ENCODE data around the gene GPC6.

Gene GPC6

GRCh38 chr13:94249512-94249911 lies 1022.9 kb downstream of the GPC6 start:
- Histone ChIP-seq H4K20me1 (ENCODE audit: insufficient read depth, low read length) (no peaks in the 10 kb centered on the region), H2AFZ (ENCODE audit: low read depth, low read length) (no peak overlapping the region), H3K27me3 (ENCODE audit: low read depth, low read length) (no peaks in the 10 kb centered on the region), H3K36me3 (replicated peaks; ENCODE audit: low read depth, low read length) (no peaks in the 10 kb centered on the region), H3K9me3 (ENCODE audit: insufficient read depth, low read length) (no peaks in the 10 kb centered on the region), H3K79me2 (ENCODE audit: low read length) (no peaks in the 10 kb centered on the region), H3K4me3 (ENCODE audit: low read length) (no peak overlapping the region), H3K9ac (ENCODE audit: low read length) (no peak overlapping the region), H3K27ac (ENCODE audit: low read length) (no peak overlapping the region), H3K4me2 (ENCODE audit: low read length) (no peak overlapping the region), H3K4me1 (ENCODE audit: low read length) (no peaks in the 10 kb centered on the region)
- TF ChIP-seq EZH2phosphoT487 (IDR thresholded peaks at IDR 0.05; ENCODE audit: low read depth): no peak
- TF ChIP-seq, protein P1, sequence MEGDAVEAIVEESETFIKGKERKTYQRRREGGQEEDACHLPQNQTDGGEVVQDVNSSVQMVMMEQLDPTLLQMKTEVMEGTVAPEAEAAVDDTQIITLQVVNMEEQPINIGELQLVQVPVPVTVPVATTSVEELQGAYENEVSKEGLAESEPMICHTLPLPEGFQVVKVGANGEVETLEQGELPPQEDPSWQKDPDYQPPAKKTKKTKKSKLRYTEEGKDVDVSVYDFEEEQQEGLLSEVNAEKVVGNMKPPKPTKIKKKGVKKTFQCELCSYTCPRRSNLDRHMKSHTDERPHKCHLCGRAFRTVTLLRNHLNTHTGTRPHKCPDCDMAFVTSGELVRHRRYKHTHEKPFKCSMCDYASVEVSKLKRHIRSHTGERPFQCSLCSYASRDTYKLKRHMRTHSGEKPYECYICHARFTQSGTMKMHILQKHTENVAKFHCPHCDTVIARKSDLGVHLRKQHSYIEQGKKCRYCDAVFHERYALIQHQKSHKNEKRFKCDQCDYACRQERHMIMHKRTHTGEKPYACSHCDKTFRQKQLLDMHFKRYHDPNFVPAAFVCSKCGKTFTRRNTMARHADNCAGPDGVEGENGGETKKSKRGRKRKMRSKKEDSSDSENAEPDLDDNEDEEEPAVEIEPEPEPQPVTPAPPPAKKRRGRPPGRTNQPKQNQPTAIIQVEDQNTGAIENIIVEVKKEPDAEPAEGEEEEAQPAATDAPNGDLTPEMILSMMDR (IDR thresholded peaks at IDR 0.05; ENCODE audit: low read depth, low read length): no peak

GRCh38 chr13:94251831-94252608 lies 1025.4 kb downstream of the GPC6 start:
- Histone ChIP-seq H3K4me1 (ENCODE audit: low read length) (no peaks in the 10 kb centered on the region), H3K27ac (ENCODE audit: low read length) (no peak overlapping the region), H3K79me2 (ENCODE audit: low read length) (no peaks in the 10 kb centered on the region), H3K36me3 (replicated peaks; ENCODE audit: low read depth, low read length) (no peaks in the 10 kb centered on the region), H3K4me3 (ENCODE audit: low read length) (no peak overlapping the region), H3K9me3 (ENCODE audit: insufficient read depth, low read length) (no peaks in the 10 kb centered on the region), H3K9ac (ENCODE audit: low read length) (no peak overlapping the region), H3K27me3 (ENCODE audit: low read depth, low read length) (no peaks in the 10 kb centered on the region), H2AFZ (ENCODE audit: low read depth, low read length) (no peak overlapping the region), H3K4me2 (ENCODE audit: low read length) (no peak overlapping the region), H4K20me1 (ENCODE audit: insufficient read depth, low read length) (no peaks in the 10 kb centered on the region)
- TF ChIP-seq, protein P1 (IDR thresholded peaks at IDR 0.05; ENCODE audit: low read depth, low read length): no peak
- no peak for TF ChIP-seq EZH2phosphoT487 (IDR thresholded peaks at IDR 0.05; ENCODE audit: low read depth)

DNA sequence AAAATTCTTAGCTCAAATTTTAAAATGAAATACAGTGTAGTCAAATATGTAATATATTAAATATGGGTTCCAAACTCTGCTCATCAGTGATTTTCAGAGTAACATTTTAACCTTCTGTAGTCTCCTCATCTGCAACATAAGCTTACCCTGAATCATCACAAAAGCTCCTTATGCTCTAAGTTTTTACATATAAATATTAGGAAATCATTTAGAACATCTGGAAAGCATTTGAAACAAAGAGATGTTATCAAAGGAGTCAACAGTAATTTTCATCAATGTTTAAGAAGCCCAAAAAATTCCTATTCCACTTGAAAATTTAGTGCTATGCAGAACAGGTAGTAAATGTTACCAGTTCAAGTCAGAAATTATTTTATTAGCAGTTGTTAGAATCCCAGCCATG lies 1028.1 kb downstream of the GPC6 start:
- no peak for TF ChIP-seq EZH2phosphoT487 (IDR thresholded peaks at IDR 0.05; ENCODE audit: low read depth)
- TF ChIP-seq, protein P1 (IDR thresholded peaks at IDR 0.05; ENCODE audit: low read depth, low read length): no peak
- Histone ChIP-seq H3K9me3 (ENCODE audit: insufficient read depth, low read length) (no peaks in the 10 kb centered on the region), H3K79me2 (ENCODE audit: low read length) (no peaks in the 10 kb centered on the region), H3K4me1 (ENCODE audit: low read length) (no peaks in the 10 kb centered on the region), H3K27ac (ENCODE audit: low read length) (no peak overlapping the region), H3K9ac (ENCODE audit: low read length) (no peak overlapping the region), H3K36me3 (replicated peaks; ENCODE audit: low read depth, low read length) (no peaks in the 10 kb centered on the region), H2AFZ (ENCODE audit: low read depth, low read length) (no peak overlapping the region), H3K4me3 (ENCODE audit: low read length) (no peak overlapping the region), H3K27me3 (ENCODE audit: low read depth, low read length) (no peaks in the 10 kb centered on the region), H3K4me2 (ENCODE audit: low read length) (no peak overlapping the region), H4K20me1 (ENCODE audit: insufficient read depth, low read length) (no peaks in the 10 kb centered on the region)

DNA sequence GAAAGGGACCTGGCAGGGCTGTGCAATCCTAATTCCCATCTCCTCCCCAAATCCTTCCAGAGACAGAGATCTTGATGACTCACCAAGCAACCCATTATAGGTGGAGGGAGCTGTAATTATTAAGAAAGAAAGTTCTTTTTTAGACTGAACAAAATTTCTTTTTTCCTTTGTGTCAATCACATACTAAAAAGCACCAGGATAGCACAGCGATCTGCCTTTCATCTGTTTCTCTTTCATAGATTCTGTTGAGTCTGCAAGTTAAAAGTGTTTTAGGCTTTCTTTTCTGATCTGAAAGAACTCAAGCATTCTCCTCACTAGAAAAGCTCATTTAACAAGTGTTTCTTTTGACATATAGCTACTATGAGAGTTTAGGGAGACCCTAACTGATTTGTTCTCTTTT lies 1030.1 kb downstream of the GPC6 start:
- Histone ChIP-seq H3K27me3 (ENCODE audit: low read depth, low read length) (no peaks in the 10 kb centered on the region), H3K9ac (ENCODE audit: low read length) (no peak overlapping the region), H3K36me3 (replicated peaks; ENCODE audit: low read depth, low read length) (no peaks in the 10 kb centered on the region), H2AFZ (ENCODE audit: low read depth, low read length) (no peak overlapping the region), H3K4me1 (ENCODE audit: low read length) (no peaks in the 10 kb centered on the region), H3K4me2 (ENCODE audit: low read length) (no peak overlapping the region), H3K27ac (ENCODE audit: low read length) (no peak overlapping the region), H4K20me1 (ENCODE audit: insufficient read depth, low read length) (no peaks in the 10 kb centered on the region), H3K9me3 (ENCODE audit: insufficient read depth, low read length) (no peaks in the 10 kb centered on the region), H3K4me3 (ENCODE audit: low read length) (no peak overlapping the region), H3K79me2 (ENCODE audit: low read length) (no peaks in the 10 kb centered on the region)
- TF ChIP-seq, protein P1 (IDR thresholded peaks at IDR 0.05; ENCODE audit: low read depth, low read length): no peak
- TF ChIP-seq EZH2phosphoT487 (IDR thresholded peaks at IDR 0.05; ENCODE audit: low read depth): no peak
